Measurements from ENCODE around the gene ETV6.
"Not testable (repeated sequence)": the region's sequence is repeated elsewhere in the genome, so short reads cannot be mapped to it uniquely, and the experiment has no call there.

The ETV6 gene

GRCh38 chr12:11672256-11673191, 23.1 kb downstream of the ETV6 start:
- DNase-seq: no peak

GRCh38 chr12:11673666-11674461, 24.4 kb downstream of the ETV6 start:
- DNase-seq: no peak

- no peak for DNase-seq
Measured at GRCh38 chr12:11674894-11675390, 25.5 kb downstream of the ETV6 start.

- no peak for DNase-seq
Measured at GRCh38 chr12:11676052-11676451, 26.6 kb downstream of the ETV6 start.

GRCh38 chr12:11677093-11677492, 27.6 kb downstream of the ETV6 start:
- no peak for DNase-seq

GRCh38 chr12:11677752-11678151, 28.3 kb downstream of the ETV6 start:
- DNase-seq: no peak

GRCh38 chr12:11678781-11679180, 29.3 kb downstream of the ETV6 start:
- DNase-seq: no peak

GRCh38 chr12:11681207-11681606, 31.7 kb downstream of the ETV6 start:
- DNase-seq: no peak

- not testable (repeated sequence) for DNase-seq
Measured at GRCh38 chr12:11681695-11682094, 32.2 kb downstream of the ETV6 start.

GRCh38 chr12:11684393-11684792, 34.9 kb downstream of the ETV6 start:
- DNase-seq: no peak

- DNase-seq: no peak
Measured at GRCh38 chr12:11684811-11685210, 35.3 kb downstream of the ETV6 start.

- no peak for DNase-seq
Measured at GRCh38 chr12:11685316-11685715, 35.8 kb downstream of the ETV6 start.

- DNase-seq: no peak
Measured at GRCh38 chr12:11685716-11686115, 36.2 kb downstream of the ETV6 start.

- DNase-seq: no peak
Measured at GRCh38 chr12:11686120-11686519, 36.6 kb downstream of the ETV6 start.

GRCh38 chr12:11687528-11687927, 38.1 kb downstream of the ETV6 start:
- no peak for DNase-seq

- DNase-seq: no peak
Measured at GRCh38 chr12:11688379-11688778, 38.9 kb downstream of the ETV6 start.

GRCh38 chr12:11688831-11689230, 39.4 kb downstream of the ETV6 start:
- no peak for DNase-seq

- DNase-seq: no peak
Measured at GRCh38 chr12:11689591-11690186, 40.2 kb downstream of the ETV6 start.

- no peak for DNase-seq
Measured at GRCh38 chr12:11693067-11693466, 43.6 kb downstream of the ETV6 start.

- no peak for DNase-seq
Measured at GRCh38 chr12:11693601-11694000, 44.1 kb downstream of the ETV6 start.

- DNase-seq: no peak
Measured at GRCh38 chr12:11694528-11694927, 45.1 kb downstream of the ETV6 start.

GRCh38 chr12:11695321-11695720, 45.8 kb downstream of the ETV6 start:
- no peak for DNase-seq

- DNase-seq: no peak
Measured at GRCh38 chr12:11696084-11696483, 46.6 kb downstream of the ETV6 start.

Data from activated CD4-positive, alpha-beta T cell treated with anti-CD3 and anti-CD28 coated beads for 48 hours (primary cell).